Kidney capillary endothelial cell (primary cell): ENCODE measurements around the gene SELP.

ENCODE experiments used
- DNase-seq: peaks from one replicate; pipeline ENCODE4 v3.0.0-alpha.2; 2018; ENCODE audit warnings: low spot score

Gene SELP

DNA sequence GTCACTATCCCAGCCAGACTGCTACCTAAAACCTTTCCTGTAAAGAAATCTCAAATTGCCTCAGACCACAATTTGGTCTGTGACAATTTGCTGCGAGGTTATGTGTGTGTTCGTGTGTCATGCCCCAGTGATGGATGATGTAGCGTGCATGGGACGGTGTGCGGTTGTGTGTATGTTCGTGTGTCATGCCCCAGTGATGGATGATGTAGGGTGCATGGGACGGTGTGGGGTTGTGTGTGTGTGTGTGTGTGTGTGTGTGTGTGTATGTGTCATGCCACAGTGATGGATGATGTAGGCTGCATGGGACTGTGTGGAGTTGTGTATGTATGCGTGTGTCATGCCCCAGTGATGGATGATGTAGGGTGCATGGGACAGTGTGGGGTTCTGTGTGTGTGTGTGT lies 9.4 kb downstream of the SELP start:
- no peak for DNase-seq

- peak; percentile 16 for DNase-seq
Observed at GRCh38 chr1:169618367-169618766, 11.6 kb downstream of the SELP start.

GRCh38 chr1:169615803-169616202 lies 14.1 kb downstream of the SELP start:
- no peak for DNase-seq

- DNase-seq = no peak
Observed at GRCh38 chr1:169610858-169611257, 19.1 kb downstream of the SELP start.

DNA sequence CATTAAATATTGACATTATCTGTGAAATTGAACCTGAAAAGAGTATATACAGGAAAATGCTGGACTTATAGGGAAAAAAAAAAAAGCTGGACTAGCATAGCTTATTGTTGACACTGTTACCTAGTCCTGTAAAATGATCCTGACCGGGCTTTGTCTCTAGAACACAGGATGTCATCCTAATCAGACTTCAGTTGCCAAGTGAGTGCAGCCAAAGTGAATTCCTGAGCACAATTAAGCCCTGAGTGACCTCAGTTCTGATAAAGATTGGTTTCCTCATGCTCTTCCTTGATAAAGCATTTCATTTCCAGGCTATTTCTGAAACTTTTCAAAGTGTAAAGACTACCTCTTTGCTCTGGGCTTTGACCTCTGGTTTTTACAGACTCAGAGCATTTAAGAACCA lies 19.8 kb downstream of the SELP start:
- DNase-seq = peak; percentile 11

GRCh38 chr1:169608226-169608625 lies 21.7 kb downstream of the SELP start:
- DNase-seq = no peak

DNA sequence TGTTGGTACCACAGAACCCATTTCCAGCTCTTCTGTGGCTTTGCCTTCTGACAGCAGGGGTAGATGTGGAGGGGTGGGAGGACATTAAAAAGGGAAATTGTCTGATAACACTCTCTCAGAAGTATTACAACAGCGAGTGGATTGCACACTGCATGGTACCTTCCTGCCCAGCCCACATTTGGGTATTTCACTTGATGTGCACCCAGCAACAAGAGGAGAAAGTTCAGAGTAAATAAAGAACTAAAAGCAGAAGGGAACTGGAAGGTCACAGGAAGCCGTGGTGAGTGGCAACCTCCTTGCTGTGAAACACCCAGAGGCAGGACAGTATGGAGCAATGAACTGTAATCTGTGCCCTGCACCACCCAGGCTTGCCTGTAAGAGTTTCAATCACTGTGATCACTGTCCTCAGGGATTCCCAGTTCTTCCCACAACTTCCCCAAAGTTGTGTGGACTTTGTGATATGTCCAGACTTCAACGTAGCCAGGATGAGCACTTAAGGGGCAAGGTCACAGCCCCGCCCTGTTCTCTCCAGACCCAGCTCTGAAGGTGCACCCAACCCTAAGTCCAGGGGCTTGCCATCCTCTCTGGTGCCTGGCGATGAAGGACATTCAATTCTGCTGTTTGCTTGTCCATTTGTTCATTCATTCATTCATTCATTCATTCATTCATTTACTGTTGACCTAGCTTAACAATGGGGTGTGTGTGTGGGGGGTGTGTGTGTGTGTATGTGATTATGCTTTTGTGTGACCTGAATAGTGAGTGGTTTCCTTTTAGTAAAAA lies 25.0 kb downstream of the SELP start:
- DNase-seq = no peak

DNA sequence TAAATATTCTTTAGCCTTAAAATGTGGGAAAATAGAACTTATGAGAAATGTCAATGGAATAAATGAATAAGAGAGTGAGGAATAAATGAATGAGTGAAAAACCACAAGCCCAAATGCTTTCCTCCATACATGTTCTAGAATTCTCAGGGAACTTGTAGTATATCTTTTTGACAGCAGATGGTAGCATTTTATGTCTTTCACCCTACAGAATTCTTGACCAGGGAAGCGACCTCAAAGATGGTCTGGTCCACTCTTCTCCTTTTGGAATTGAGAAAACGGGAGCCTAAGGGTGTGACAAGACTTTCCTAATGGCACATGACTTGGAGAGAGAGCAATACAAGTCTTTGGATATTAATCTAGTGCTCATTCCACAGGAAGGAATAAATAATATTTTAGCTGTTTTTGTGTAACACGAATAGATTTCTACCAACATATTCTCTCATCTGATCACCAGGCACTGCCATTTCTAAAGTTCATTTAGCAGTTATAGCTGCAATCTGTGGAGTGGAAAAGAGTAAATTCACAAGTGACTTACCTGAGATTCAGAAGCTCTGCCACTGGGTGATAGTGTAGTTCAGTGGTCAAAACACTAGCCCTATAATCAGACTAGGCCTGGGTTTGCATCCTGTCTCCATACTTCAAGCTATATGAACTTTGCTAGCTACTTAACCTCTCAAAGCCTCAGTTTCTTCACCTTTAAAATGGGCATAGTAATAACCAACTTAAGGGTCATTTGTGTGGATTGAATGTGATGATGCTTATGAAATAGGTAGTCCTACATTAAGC lies 28.6 kb downstream of the SELP start:
- DNase-seq = peak; percentile 37

DNA sequence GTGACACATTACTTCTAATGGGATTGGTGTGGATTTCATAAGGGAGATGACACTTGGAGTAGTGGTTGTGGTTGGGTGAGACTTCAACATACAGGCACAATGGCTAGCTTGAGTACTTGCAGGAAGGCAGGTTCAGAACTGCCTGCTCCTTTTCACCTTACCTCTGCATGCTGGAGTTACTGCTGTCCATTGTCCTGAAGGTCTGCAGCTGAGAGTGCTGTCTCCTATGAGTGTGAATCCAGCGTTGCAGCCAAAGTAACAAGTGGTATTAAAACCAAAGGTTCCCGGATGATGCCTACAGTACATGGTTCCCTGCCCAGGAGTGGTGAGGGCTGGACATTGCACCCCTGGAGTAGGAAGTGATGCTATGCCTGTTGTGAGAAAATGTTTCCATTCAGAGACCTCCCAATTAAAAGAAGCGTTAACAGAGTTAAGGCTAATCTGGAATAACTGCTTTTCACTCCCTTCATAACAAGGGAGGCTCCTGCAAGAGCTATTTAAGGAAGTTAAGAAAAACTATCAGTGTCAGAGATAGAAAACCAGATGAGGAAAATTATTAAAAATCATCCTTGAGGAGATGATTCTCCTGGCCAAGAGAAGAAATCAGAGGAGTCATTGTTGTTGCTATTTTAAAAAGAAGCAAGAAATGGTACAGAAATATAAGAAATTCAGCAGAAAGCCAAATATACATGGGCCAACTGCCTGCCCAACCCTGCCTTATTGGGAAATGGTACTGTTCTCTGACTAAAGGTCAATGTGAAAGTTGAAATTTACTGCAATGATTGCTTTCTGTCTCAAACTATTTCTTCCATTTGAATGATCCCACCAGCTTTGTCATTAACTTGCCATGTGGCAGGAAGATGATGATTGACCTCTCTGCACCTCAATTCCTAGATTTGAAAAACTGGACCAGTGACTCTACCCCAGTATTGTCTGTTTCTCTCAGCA lies 33.9 kb downstream of the SELP start:
- DNase-seq = no peak

DNA sequence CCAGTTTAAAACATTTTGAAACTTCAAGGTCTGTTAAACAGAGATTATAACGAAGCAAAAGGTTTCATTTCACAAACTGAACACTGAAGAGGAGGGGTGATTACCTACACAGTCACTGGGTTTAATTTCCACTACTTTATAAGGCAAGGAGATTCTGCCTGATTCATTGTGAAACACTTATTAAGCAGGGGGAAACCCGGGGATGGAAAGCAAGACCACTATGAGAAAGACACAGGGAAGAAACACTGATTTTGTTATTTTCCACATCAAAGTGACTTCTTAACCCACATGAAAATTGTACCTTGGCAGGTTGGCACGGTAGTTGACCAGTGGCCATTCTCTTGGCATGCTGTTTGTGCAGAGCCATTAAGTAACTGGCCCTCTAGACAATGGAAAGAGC lies 35.5 kb downstream of the SELP start:
- DNase-seq = no peak

DNA sequence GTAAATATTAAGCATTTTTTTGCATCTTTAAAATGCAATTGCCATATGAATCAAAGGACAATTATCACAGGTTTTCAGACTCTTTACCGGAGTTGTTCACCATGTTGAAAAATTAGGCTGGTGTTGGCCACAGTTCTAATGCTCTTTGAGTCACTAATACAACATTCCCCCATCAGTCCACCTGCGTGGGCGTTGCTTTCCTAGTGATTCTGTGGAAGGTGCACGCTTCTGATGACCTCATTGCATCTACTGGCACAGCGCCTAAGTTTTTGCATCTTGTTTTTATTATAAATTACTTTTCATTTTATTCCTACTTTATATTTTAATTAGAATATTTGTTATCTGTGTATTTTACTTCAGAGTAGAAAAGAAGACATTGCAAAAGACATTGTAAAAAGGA lies 39.0 kb downstream of the SELP start:
- no peak for DNase-seq

- DNase-seq = no peak
Observed at GRCh38 chr1:169588785-169589485, 41.0 kb downstream of the SELP start.

GRCh38 chr1:169588112-169588511 lies 41.8 kb downstream of the SELP start:
- no peak for DNase-seq

DNA sequence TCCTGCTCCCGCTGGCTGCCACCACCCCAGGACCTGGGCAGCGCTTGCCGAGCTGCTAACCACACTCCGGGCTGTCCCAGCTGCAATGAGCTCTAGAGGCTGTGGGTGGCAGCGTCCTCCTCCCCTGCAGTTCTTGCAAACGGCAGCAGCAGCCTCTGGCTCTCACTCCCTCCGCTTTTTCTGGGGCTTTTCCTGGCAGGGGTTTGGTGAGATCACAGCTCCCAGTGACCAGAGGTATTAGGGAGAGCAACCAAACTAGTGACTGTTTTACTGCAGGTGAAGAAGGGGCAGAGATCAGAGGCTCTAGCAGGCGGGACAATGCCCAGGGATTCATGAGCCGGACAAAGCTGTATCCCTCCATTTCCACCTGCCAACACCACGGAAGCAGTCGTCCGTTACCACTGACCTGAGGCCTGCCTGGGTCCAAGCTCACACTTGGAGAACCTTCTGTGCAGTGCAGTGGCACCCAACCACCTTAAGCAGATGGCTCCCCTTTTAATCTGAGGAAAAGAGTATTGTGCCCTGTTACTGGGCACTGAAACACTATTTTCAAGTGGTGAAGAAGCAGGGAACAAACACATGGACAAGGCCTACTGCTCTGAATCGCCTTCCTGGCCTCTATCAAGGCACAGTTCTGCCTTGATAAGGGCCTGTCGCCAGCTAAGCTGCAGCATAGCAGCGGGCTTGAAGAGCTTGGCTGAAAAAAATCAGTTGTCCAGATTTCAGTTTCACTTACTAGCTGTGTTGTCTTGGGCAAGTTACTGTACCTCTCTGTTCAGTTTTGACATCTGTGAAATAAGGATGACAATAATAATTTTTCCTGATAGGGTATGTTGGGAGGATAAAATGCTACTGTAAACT lies 43.3 kb downstream of the SELP start, which contains the start of gene F5:
Gene F5, minus strand, starts transcription at position 87 of the 861 bp plus-strand sequence. CDS start 95 bp downstream, outside the sequence.
- no peak for DNase-seq

GRCh38 chr1:169586067-169586394 lies 43.9 kb downstream of the SELP start:
- no peak for DNase-seq

DNA sequence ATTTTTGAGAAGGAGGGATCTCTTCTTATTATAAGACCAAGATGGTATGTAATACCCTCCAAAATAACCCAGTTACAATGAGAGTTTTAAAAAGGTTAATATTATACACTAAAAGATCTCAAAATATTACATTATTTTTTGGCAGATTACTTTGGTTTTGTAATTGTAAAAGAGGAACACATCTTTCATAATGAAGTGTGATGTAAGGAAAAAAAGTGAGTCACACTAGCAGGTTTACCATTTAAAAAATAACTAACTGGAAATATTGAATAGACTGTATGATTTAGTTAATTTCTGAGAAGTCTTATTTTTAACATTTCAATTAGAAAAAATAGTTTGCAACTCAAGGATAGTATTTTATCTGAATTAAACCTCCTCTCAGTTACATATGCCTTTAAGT lies 44.7 kb downstream of the SELP start:
- no peak for DNase-seq

DNA sequence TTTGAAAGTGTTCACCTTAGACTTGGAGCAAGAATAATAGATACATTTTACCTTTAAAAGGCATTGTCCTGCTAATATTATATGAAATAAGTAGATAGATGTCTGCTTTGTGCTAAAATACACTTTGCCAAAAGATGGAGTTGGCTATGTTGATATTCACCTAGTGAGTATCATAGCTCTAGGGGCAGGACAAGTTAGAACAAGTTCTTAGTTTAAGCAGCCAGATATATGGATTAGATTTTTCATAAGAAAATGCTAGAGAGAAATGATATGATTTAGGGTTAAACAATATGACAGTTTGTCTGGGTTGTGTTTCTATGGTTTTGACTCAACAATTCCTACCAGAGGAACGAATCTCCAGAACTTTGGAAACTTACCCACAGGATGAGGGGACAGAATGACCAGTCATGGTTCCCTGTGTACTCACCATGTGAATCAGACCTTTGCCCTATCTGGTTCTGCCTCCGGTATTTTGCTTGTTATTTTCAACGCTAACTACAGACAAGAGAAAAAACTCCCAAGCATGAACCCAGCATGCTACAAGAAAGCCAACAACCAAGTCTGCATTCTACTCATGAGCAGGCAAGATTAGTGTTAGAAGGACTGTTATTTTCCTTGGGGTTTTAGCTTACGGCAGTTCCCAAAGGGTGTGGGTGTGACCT lies 45.3 kb downstream of the SELP start:
- no peak for DNase-seq

DNA sequence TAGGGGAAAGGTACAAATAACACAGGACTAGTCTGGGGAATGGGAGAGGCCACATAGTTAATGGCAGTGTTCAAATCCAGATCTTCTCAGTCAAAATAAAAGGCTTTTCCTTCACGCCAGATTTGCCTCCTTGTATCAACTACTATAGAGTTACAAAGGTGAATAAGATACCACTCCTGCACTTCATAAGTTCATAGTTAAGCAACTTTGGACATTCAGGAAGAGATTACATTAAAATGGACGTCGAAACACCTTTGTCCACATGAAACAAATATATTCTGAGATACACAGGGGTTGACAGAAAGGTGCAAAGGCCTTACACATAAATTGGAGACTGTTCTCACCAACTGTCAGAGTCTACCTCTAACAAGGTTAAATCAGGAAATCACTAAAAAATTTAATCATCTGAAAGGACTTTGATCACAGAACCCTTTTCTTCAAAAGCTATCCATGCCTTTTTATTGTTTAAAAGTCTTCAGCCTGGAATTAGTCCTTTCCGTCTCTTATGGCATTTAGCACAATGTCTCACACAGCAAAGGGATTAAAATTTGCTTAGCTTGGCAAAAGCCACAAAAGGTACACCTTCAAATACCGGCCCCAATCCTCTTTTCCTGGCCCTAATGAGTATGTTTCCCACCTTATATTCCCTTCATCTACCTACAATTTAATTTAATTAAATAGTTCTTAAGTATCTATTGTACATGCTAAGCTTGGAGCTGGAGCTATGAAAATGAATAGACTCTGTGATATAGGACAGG lies 51.8 kb downstream of the SELP start:
- no peak for DNase-seq

DNA sequence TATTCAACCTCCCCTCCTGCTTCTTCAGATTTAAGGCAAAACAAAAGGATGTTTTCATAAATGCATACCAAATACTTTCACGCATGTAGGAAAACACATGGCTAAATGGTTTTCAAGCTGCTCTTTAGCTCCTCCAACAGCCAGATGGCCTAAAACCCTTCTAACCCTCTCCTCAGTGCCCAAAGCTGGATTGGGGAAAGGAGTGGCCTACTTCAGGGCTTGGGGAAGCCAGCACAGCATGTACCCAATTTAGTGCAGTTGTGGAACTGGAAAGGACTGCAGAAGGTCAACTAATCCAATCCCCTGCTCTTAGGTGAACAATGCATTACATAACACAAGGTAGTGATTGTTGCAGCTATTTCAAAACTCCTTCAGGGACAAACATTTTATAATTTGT lies 53.0 kb downstream of the SELP start:
- DNase-seq = no peak
